ENCODE data around the gene VOPP1.
"Not testable (repeated sequence)": the region's sequence is repeated elsewhere in the genome, so short reads cannot be mapped to it uniquely, and the experiment has no call there.

VOPP1 gene

GRCh38 chr7:55472928-55473725, 99.2 kb downstream of the VOPP1 start:
- Histone ChIP-seq H3K4me1 (ENCODE audit: control insufficient read depth, low read length) (no peaks in the 10 kb centered on the region), H3K4me2 (ENCODE audit: low read length) (no peak overlapping the region), H3K9me3 (ENCODE audit: control insufficient read depth, insufficient read depth, low read length) (no peaks in the 10 kb centered on the region), H3K36me3 (ENCODE audit: control insufficient read depth, low read length) (peaks cover 18% of the 10 kb centered on the region; the same call in 1 of the 2 replicates), H3K4me3 (ENCODE audit: low read length) (no peak overlapping the region), H3K79me2 (ENCODE audit: control insufficient read depth, low read length) (no peaks in the 10 kb centered on the region), H3F3A (ENCODE audit: control insufficient read depth, insufficient read depth) (no peaks in the 10 kb centered on the region), H3K27me3 (ENCODE audit: control insufficient read depth, low read length) (no peaks in the 10 kb centered on the region), H3K27ac (ENCODE audit: low read depth, low read length) (no peak overlapping the region), H4K20me1 (ENCODE audit: control insufficient read depth, insufficient read depth, low read depth, low read length) (no peaks in the 10 kb centered on the region), H3K9me2 (replicated peaks; ENCODE audit: control insufficient read depth, low read length) (no peaks in the 10 kb centered on the region)
- TF ChIP-seq CTCF (IDR thresholded peaks at IDR 0.05; ENCODE audit: low read depth, low read length, poor library complexity, severe bottlenecking), result no peak

- H4K20me1 ChIP-seq (ENCODE audit: control insufficient read depth, insufficient read depth, low read depth, low read length); H3F3A ChIP-seq (ENCODE audit: control insufficient read depth, insufficient read depth); H3K4me1 ChIP-seq (ENCODE audit: control insufficient read depth, low read length); H3K4me3 ChIP-seq (ENCODE audit: low read length); H3K4me2 ChIP-seq (ENCODE audit: low read length); H3K9me2 ChIP-seq (replicated peaks; ENCODE audit: control insufficient read depth, low read length); H3K27me3 ChIP-seq (ENCODE audit: control insufficient read depth, low read length); H3K27ac ChIP-seq (ENCODE audit: low read depth, low read length); H3K9me3 ChIP-seq (ENCODE audit: control insufficient read depth, insufficient read depth, low read length); H3K79me2 ChIP-seq (ENCODE audit: control insufficient read depth, low read length): not testable (repeated sequence)
- H3K36me3 ChIP-seq (ENCODE audit: control insufficient read depth, low read length), result peaks cover 19% of the 10 kb centered on the region; the same call in 1 of the 2 replicates
These were observed 99.9 kb downstream of the VOPP1 start for GRCh38 chr7:55472406-55472805.

- H3K9me3 ChIP-seq (ENCODE audit: control insufficient read depth, insufficient read depth, low read length); H3K79me2 ChIP-seq (ENCODE audit: control insufficient read depth, low read length); H3K9me2 ChIP-seq (replicated peaks; ENCODE audit: control insufficient read depth, low read length); H3K27me3 ChIP-seq (ENCODE audit: control insufficient read depth, low read length); H4K20me1 ChIP-seq (ENCODE audit: control insufficient read depth, insufficient read depth, low read depth, low read length); H3K27ac ChIP-seq (ENCODE audit: low read depth, low read length); H3K4me3 ChIP-seq (ENCODE audit: low read length); H3K4me1 ChIP-seq (ENCODE audit: control insufficient read depth, low read length); H3F3A ChIP-seq (ENCODE audit: control insufficient read depth, insufficient read depth); H3K4me2 ChIP-seq (ENCODE audit: low read length): not testable (repeated sequence)
- peaks cover 21% of the 10 kb centered on the region; the same call in 1 of the 2 replicates for H3K36me3 ChIP-seq (ENCODE audit: control insufficient read depth, low read length)
These were observed 100.7 kb downstream of the VOPP1 start for GRCh38 chr7:55471594-55471993.

GRCh38 chr7:55470261-55470660, 102.0 kb downstream of the VOPP1 start:
- no peak overlapping the region for H3K4me3 ChIP-seq (ENCODE audit: low read length)
- H3K9me2 ChIP-seq (replicated peaks; ENCODE audit: control insufficient read depth, low read length), result no peaks in the 10 kb centered on the region
- peaks cover 31% of the 10 kb centered on the region for H3K36me3 ChIP-seq (ENCODE audit: control insufficient read depth, low read length)
- H3F3A ChIP-seq (ENCODE audit: control insufficient read depth, insufficient read depth), result no peaks in the 10 kb centered on the region
- no peak for TF ChIP-seq EZH2phosphoT487 (IDR thresholded peaks at IDR 0.05; ENCODE audit: borderline replicate concordance, low read length)
- no peaks in the 10 kb centered on the region for H3K27me3 ChIP-seq (ENCODE audit: control insufficient read depth, low read length)
- no peaks in the 10 kb centered on the region for H3K79me2 ChIP-seq (ENCODE audit: control insufficient read depth, low read length)
- no peaks in the 10 kb centered on the region for H3K4me1 ChIP-seq (ENCODE audit: control insufficient read depth, low read length)
- no peak overlapping the region for H3K27ac ChIP-seq (ENCODE audit: low read depth, low read length)
- no peaks in the 10 kb centered on the region for H4K20me1 ChIP-seq (ENCODE audit: control insufficient read depth, insufficient read depth, low read depth, low read length)
- no peak overlapping the region for H3K4me2 ChIP-seq (ENCODE audit: low read length)
- H3K9me3 ChIP-seq (ENCODE audit: control insufficient read depth, insufficient read depth, low read length), result no peaks in the 10 kb centered on the region

GRCh38 chr7:55469721-55470120, 102.6 kb downstream of the VOPP1 start:
- no peak overlapping the region for H3K27ac ChIP-seq (ENCODE audit: low read depth, low read length)
- no peaks in the 10 kb centered on the region for H3K27me3 ChIP-seq (ENCODE audit: control insufficient read depth, low read length)
- no peaks in the 10 kb centered on the region for H4K20me1 ChIP-seq (ENCODE audit: control insufficient read depth, insufficient read depth, low read depth, low read length)
- H3K9me3 ChIP-seq (ENCODE audit: control insufficient read depth, insufficient read depth, low read length), result no peaks in the 10 kb centered on the region
- no peaks in the 10 kb centered on the region for H3F3A ChIP-seq (ENCODE audit: control insufficient read depth, insufficient read depth)
- TF ChIP-seq EZH2phosphoT487 (IDR thresholded peaks at IDR 0.05; ENCODE audit: borderline replicate concordance, low read length) (no peak), CTCF (IDR thresholded peaks at IDR 0.05; ENCODE audit: low read depth, low read length, poor library complexity, severe bottlenecking) (no peak)
- H3K4me2 ChIP-seq (ENCODE audit: low read length), result no peak overlapping the region
- no peaks in the 10 kb centered on the region for H3K9me2 ChIP-seq (replicated peaks; ENCODE audit: control insufficient read depth, low read length)
- H3K4me1 ChIP-seq (ENCODE audit: control insufficient read depth, low read length), result no peaks in the 10 kb centered on the region
- H3K79me2 ChIP-seq (ENCODE audit: control insufficient read depth, low read length), result no peaks in the 10 kb centered on the region
- H3K36me3 ChIP-seq (ENCODE audit: control insufficient read depth, low read length), result peaks cover 36% of the 10 kb centered on the region
- H3K4me3 ChIP-seq (ENCODE audit: low read length), result no peak overlapping the region

Data from DOHH2 (cell line).